Endothelial cell of umbilical vein (primary cell): Measurements from ENCODE around the gene LRTM2.

Experiments used
- POLR2AphosphoS5 ChIP-seq: IDR thresholded peaks from 2 replicates; pipeline ENCODE4 v1.6.1; 2012; ENCODE audit warnings: low read depth, mild to moderate bottlenecking, control low read depth, low read length, moderate library complexity; ENCODE audit not compliant: insufficient read depth
- TF ChIP-seq, protein P1 (sequence below), 2 donors: IDR thresholded peaks; 1 replicate in 1 of 2; 2 replicates in 1 of 2; pipeline ENCODE4 v1.5.1; 2011; ENCODE audit warnings: low read length in 2 of 2, mild to moderate bottlenecking in 2 of 2, moderate library complexity in 2 of 2, control low read depth in 1 of 2, inconsistent platforms in 1 of 2, low read depth in 1 of 2; ENCODE audit not compliant: insufficient read depth in 1 of 2; ENCODE audit errors: extremely low read depth in 1 of 2

GRCh38 chr12:1864456-1864855, 44.1 kb downstream of the LRTM2 start:
- TF ChIP-seq, protein P1, sequence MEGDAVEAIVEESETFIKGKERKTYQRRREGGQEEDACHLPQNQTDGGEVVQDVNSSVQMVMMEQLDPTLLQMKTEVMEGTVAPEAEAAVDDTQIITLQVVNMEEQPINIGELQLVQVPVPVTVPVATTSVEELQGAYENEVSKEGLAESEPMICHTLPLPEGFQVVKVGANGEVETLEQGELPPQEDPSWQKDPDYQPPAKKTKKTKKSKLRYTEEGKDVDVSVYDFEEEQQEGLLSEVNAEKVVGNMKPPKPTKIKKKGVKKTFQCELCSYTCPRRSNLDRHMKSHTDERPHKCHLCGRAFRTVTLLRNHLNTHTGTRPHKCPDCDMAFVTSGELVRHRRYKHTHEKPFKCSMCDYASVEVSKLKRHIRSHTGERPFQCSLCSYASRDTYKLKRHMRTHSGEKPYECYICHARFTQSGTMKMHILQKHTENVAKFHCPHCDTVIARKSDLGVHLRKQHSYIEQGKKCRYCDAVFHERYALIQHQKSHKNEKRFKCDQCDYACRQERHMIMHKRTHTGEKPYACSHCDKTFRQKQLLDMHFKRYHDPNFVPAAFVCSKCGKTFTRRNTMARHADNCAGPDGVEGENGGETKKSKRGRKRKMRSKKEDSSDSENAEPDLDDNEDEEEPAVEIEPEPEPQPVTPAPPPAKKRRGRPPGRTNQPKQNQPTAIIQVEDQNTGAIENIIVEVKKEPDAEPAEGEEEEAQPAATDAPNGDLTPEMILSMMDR (IDR thresholded peaks at IDR 0.05; ENCODE audit: extremely low read depth in 1 of 2, insufficient read depth in 1 of 2, low read depth in 1 of 2, low read length in 2 of 2): no peak
- no peak for TF ChIP-seq POLR2AphosphoS5
